OCI-LY1 (cell line): ENCODE measurements around the gene BICD2.

Experiments used
- H2AFZ ChIP-seq: fragments of 200-600 bp; sonication (generic), shearing (Covaris generic); 2 replicates; pipeline ENCODE4 v1.6.0; 2014; ENCODE audit warnings: antibody characterized with exemption, mild to moderate bottlenecking, low read length
- H3F3A ChIP-seq: fragments of 200-600 bp; sonication (generic), shearing (Covaris generic); 2 replicates; pipeline ENCODE4 v1.6.0; 2014; ENCODE audit warnings: mild to moderate bottlenecking, antibody characterized with exemption, low read length, moderate library complexity; ENCODE audit not compliant: insufficient read depth
- H3K27ac ChIP-seq: fragments of 200-600 bp; sonication (generic); 2 replicates; pipeline ENCODE4 v1.5.1; 2014; ENCODE audit warnings: low read length, mixed run types, mild to moderate bottlenecking, low read depth; ENCODE audit not compliant: poor library complexity, severe bottlenecking
- H3K27me3 ChIP-seq: fragments of 200-600 bp; sonication (generic); 2 replicates; pipeline ENCODE4 v1.6.0; 2014; ENCODE audit warnings: antibody characterized with exemption, mild to moderate bottlenecking, low read length, moderate library complexity; ENCODE audit not compliant: insufficient read depth
- H3K36me3 ChIP-seq: fragments of 200-600 bp; sonication (generic); 2 replicates; pipeline ENCODE4 v1.6.1; 2014; ENCODE audit warnings: mild to moderate bottlenecking, antibody characterized with exemption, low read length, moderate library complexity, mixed read lengths; ENCODE audit not compliant: insufficient read depth
- H3K4me1 ChIP-seq: fragments of 200-600 bp; sonication (generic); 2 replicates; pipeline ENCODE4 v1.5.1; 2014; ENCODE audit warnings: mild to moderate bottlenecking, low read length, moderate library complexity; ENCODE audit not compliant: insufficient read depth, severe bottlenecking
- H3K4me2 ChIP-seq: fragments of 200-600 bp; sonication (generic), shearing (Covaris generic); 2 replicates; pipeline ENCODE4 v1.6.1; 2014; ENCODE audit warnings: low read length
- H3K4me3 ChIP-seq: fragments of 200-600 bp; sonication (generic); 2 replicates; pipeline ENCODE4 v1.5.1; 2014; ENCODE audit warnings: low read length, low read depth, mild to moderate bottlenecking, mixed read lengths; ENCODE audit not compliant: poor library complexity, severe bottlenecking
- H3K79me2 ChIP-seq: fragments of 200-600 bp; shearing (Covaris generic); 2 replicates; pipeline ENCODE4 v1.6.1; 2016; ENCODE audit warnings: mixed run types, low read length, mixed read lengths; ENCODE audit not compliant: insufficient read depth
- H3K9ac ChIP-seq: fragments of 200-600 bp; sonication (generic), shearing (Covaris generic); 2 replicates; pipeline ENCODE4 v1.6.1; 2014; ENCODE audit warnings: mild to moderate bottlenecking, low read length, mixed read lengths
- H3K9me2 ChIP-seq: fragments of 200-600 bp; sonication (generic), shearing (Covaris generic); 2 replicates; pipeline ENCODE4 v1.6.1; 2014; ENCODE audit warnings: low read depth, mild to moderate bottlenecking, low read length, mixed read lengths
- H3K9me3 ChIP-seq: fragments of 200-600 bp; shearing (Covaris generic); 2 replicates; pipeline ENCODE4 v1.6.1; 2014; ENCODE audit warnings: low read length, mixed read lengths
- H4K20me1 ChIP-seq: fragments of 200-600 bp; sonication (generic), shearing (Covaris generic); 2 replicates; pipeline ENCODE4 v1.6.0; 2016; ENCODE audit warnings: mild to moderate bottlenecking, low read length; ENCODE audit not compliant: insufficient read depth
- EZH2 ChIP-seq: fragments of 200-600 bp; sonication (generic), shearing (Covaris generic); IDR thresholded peaks from 2 replicates; pipeline ENCODE4 v1.8.0; 2017; ENCODE audit warnings: borderline replicate concordance, mixed run types, mild to moderate bottlenecking, antibody characterized with exemption, low read length, moderate library complexity, mixed read lengths
- TF ChIP-seq, protein P1 (sequence below): fragments of 200-600 bp; sonication (generic), shearing (Covaris generic); IDR thresholded peaks from 2 replicates; pipeline ENCODE4 v1.5.1; 2017; ENCODE audit warnings: mild to moderate bottlenecking, antibody characterized with exemption, low read length, moderate library complexity, mixed read lengths

Gene BICD2

DNA sequence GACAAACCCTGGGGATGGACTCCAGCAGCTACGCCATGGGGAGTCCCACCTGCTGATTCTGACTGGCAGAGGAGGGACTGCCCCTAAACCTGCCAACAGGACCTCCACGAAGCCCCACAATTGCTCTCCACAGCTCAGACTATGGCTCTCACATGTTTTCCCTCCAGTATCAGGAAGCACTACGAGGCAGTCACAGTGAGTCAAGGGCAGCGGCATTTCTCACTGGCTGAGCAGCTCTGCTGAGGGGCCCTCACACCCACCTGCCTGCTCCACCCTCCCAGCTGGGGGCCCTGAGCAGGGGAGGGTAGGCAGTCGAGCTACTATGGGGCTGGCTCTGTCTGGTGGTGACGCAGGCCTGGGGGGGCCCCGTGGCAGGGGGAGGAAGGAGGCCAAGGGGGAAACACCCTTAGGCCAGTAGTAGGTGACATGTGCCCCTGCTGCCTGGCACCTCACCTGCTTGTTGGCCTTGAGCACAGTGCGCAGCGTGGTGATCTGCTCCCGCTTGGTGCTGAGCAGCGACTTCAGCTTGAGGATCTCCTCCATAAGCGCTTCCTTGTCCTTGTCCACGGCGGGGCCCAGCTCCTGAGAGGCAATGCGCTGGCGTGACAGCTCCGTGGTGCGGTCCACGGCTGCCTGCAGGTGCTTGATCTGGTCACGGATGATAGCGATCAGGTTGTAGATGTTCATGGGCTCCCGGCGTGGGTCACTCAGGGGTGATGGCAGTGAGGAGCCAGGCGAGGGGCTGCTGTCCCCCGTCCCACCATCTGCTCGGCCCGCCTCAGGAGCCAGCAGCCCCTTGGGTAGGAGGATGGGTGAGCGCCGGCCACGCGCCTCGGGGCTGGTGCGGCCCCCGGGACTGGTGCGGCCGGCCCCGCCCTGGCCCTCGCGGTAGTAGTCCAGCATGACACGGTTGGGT, 46.3 kb downstream of the BICD2 start:
- Histone ChIP-seq H3K9me3 (no peaks in the 10 kb centered on the region), H3K4me1 (peaks cover 68% of the 10 kb centered on the region), H3K4me3 (peak overlapping the region; percentile 29), H3F3A (peaks cover 7% of the 10 kb centered on the region; the same call in 1 of the 2 replicates), H3K36me3 (peaks cover 88% of the 10 kb centered on the region), H3K79me2 (no peaks in the 10 kb centered on the region), H3K27ac (peak overlapping the region; percentile 93), H3K27me3 (no peaks in the 10 kb centered on the region), H4K20me1 (no peaks in the 10 kb centered on the region), H3K9ac (peak overlapping the region; percentile 43; the same call in 1 of the 2 replicates), H2AFZ (no peak overlapping the region), H3K9me2 (no peaks in the 10 kb centered on the region), H3K4me2 (peak overlapping the region; percentile 47; the same call in 1 of the 2 replicates)
- TF ChIP-seq, protein P1, sequence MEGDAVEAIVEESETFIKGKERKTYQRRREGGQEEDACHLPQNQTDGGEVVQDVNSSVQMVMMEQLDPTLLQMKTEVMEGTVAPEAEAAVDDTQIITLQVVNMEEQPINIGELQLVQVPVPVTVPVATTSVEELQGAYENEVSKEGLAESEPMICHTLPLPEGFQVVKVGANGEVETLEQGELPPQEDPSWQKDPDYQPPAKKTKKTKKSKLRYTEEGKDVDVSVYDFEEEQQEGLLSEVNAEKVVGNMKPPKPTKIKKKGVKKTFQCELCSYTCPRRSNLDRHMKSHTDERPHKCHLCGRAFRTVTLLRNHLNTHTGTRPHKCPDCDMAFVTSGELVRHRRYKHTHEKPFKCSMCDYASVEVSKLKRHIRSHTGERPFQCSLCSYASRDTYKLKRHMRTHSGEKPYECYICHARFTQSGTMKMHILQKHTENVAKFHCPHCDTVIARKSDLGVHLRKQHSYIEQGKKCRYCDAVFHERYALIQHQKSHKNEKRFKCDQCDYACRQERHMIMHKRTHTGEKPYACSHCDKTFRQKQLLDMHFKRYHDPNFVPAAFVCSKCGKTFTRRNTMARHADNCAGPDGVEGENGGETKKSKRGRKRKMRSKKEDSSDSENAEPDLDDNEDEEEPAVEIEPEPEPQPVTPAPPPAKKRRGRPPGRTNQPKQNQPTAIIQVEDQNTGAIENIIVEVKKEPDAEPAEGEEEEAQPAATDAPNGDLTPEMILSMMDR: no peak
- TF ChIP-seq EZH2: no peak

DNA sequence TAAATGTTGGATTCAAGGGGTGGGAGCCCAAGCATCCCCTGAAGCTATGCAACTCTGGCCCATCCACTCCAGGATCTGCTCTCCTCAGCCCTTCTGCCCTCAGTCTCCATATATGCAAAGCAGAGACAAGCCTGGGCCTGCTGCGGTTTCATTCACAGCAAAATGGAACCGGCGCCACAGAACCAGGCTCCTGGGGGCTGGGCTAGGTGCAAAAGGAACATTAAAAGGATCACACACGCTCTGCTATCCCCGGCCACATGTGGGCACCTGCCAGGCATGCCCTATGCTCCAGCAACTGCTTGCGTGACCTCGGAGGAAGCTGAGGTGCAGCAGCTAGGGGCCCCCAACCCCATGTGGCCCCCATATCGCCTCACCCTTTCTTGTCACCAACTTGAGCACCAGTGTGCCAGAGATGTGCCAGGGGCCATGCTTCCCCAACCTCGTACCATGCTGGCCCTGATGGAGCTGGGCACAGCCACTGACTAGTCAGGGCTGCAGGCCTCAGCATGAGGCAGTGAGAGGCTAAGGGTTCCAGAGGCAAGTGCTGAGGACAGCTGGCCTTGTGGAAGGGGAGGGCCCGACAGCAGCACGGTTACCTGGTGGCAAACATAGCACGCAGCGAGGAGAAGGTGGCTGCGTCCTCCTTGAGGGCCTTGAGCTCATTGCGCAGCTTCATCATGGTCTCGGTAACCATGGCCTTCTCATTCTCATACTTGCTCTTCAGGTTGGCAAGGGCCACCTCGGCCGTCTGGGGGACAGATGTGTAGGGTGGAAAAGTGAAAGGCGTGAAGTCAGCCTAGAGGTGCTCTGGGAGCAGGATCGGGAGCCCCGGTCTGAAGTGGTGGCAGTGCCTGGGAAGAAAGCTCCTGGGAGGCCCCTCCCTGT, 47.2 kb downstream of the BICD2 start:
- peaks cover 59% of the 10 kb centered on the region for H3K4me1 ChIP-seq
- no peak overlapping the region for H2AFZ ChIP-seq
- H3K9me2 ChIP-seq: no peaks in the 10 kb centered on the region
- H3K4me2 ChIP-seq: peak overlapping the region; percentile 47
- TF ChIP-seq, protein P1: no peak
- TF ChIP-seq EZH2: no peak
- H3K36me3 ChIP-seq: peaks cover 94% of the 10 kb centered on the region
- H3K27me3 ChIP-seq: no peaks in the 10 kb centered on the region
- peak overlapping the region; percentile 93 for H3K27ac ChIP-seq
- peak overlapping the region; percentile 43; the same call in 1 of the 2 replicates for H3K9ac ChIP-seq
- no peaks in the 10 kb centered on the region for H3K79me2 ChIP-seq
- H3K9me3 ChIP-seq: no peaks in the 10 kb centered on the region
- H4K20me1 ChIP-seq: no peaks in the 10 kb centered on the region
- peak overlapping the region; percentile 29 for H3K4me3 ChIP-seq
- peaks cover 7% of the 10 kb centered on the region; the same call in 1 of the 2 replicates for H3F3A ChIP-seq

DNA sequence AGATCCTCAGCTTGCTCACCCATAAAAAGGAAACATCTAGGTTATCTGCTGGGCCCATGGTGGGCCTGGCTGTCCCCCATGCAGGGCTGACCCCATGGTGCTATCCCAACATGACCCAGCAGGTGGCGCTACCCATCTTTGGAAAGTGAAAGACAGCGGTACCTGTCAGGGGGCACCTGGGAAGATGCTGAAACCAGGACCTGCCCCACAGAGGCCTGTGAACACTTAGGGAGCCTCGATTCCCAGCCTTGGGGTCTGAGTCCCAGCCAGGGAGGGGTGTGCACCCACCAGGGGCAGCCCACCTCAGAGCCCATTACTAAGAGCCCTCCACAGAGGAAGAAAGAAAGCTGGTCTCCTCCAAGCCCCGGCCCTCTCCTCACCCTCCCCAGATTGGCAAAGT, 48.1 kb downstream of the BICD2 start:
- H4K20me1 ChIP-seq: no peaks in the 10 kb centered on the region
- H3K79me2 ChIP-seq: no peaks in the 10 kb centered on the region
- no peaks in the 10 kb centered on the region for H3K27me3 ChIP-seq
- H3K4me2 ChIP-seq: peak overlapping the region; percentile 47
- peak overlapping the region; percentile 93 for H3K27ac ChIP-seq
- no peaks in the 10 kb centered on the region for H3K9me3 ChIP-seq
- H3K9ac ChIP-seq: peak overlapping the region; percentile 26; the same call in 1 of the 2 replicates
- H3K4me3 ChIP-seq: no peak overlapping the region
- peaks cover 51% of the 10 kb centered on the region for H3K4me1 ChIP-seq
- no peak for TF ChIP-seq EZH2
- TF ChIP-seq, protein P1: peak; percentile 95
- H2AFZ ChIP-seq: no peak overlapping the region
- peaks cover 93% of the 10 kb centered on the region for H3K36me3 ChIP-seq
- H3K9me2 ChIP-seq: no peaks in the 10 kb centered on the region
- peaks cover 4% of the 10 kb centered on the region; the same call in 1 of the 2 replicates for H3F3A ChIP-seq
